SKM-1 (cell line): ENCODE data around the gene RBFOX1.

Experiments used
- DNase-seq: peaks from one replicate; lab custom pipeline; 2025; ENCODE audit not compliant: unreplicated experiment; lab: John Stamatoyannopoulos, UW

Gene RBFOX1

DNA sequence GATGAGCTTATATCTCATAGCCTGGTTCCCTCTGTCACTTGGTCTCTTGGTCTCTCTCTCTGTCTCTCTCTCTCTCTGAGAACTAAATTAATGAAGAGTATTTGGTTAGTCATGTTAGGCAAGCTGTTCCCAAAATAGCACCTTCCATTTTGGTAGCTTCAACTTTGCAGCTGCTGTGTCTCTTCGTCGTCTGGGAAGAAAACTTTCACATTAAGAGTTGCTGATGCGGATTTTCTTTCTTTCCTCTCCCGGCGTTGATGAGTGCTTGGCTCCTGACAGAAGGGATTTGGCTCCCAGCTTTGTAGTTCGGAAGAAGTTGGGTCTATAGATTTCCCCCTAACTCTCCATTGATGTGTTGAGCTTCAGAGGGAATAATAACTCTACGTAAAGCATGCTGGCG, at the start of gene RBFOX1:
Gene RBFOX1 (plus strand): TSS at position 235 of the 400 bp plus-strand sequence.
- no peak for DNase-seq

DNA sequence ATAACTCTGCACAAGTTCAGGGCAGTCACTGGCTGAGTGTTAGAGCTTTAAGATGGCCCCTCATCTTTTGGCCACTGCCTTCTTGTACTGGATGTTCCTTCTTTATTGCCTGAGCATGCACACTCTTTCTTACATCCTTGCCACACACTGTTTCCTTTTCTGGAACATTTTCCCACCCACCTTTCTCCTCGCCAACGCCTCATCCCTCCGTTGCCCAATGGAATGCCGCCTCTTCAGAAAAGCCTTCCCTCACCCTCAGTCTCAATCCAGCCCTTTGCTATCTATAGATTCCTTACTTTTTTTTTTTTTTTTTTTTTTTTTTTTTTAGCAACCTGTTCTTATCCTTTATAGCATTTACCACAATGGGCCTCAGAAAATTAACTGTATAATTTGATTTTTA, 47.9 kb upstream of the RBFOX1 start:
- DNase-seq: no peak

DNA sequence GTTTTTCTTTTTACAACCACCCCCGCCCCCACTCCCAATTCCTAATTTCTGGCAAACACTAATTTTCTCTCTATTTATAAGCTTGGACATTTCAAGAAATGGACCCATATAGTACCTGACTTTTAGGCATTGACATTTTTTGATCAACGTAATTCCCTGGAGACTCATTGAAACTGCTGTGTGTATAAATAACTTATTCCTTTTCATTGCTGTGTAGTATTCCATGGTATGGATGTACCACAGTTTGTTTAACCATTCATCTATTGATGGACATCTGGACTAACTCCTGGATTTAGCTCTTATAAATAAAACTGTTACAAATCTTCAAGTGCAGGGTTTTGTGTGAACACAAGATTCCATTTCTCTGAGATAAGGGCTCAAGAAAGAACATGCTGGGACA, 47.1 kb upstream of the RBFOX1 start:
- DNase-seq: no peak

DNA sequence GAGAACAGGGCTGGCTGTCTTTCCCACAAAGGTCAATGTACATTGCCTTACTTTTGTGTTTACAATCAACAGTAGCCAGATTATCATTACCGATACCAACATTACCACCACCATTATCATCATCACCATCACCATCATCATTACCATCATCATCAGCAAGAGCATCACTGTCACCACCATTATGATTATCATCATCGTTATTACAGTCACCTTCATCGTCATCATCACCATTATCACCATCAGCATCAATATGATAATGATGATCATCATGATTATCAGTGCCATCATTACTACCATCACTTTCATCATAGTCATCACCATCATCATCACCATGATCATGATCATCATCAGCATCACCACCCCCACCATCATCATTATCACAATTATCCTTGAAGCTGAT, 43.3 kb upstream of the RBFOX1 start:
- no peak for DNase-seq

DNA sequence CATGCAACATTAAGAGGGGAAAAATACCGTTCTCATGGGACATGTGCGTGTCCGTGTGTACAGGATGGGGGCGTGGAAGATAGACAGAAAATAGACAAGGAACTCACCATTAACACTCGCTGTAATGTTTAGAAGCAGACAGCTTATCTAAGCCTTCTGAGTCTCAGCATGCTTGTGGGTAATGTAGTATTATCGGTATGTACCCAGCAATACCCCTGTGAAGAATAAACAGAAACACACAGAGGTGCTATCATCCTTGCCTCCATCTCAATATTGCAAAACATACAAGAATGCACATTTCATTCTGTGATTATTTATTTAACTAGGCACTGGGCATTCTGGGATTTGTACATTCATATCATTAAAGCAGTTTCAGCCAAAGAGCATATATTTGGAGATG, 42.0 kb upstream of the RBFOX1 start:
- no peak for DNase-seq

DNA sequence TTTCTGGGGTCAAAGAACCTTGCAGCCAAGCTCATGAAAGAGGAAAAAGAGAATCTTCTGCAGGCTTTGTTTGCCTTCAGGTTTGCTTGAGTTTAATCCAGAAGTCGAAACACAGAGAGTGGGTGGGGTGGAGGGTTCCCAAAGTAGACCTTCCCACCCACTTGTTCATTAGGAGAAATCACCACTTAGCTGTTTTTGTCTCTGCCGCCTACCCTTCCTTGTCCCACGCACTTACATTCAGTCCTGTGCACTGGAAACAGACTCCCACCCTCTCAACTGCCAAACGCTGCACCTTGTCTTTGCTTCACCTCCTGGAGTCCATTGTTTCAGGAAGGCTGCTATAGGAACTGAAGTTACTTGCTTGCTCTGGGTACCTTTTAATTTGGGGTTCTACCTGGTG, 38.6 kb upstream of the RBFOX1 start:
- no peak for DNase-seq

DNA sequence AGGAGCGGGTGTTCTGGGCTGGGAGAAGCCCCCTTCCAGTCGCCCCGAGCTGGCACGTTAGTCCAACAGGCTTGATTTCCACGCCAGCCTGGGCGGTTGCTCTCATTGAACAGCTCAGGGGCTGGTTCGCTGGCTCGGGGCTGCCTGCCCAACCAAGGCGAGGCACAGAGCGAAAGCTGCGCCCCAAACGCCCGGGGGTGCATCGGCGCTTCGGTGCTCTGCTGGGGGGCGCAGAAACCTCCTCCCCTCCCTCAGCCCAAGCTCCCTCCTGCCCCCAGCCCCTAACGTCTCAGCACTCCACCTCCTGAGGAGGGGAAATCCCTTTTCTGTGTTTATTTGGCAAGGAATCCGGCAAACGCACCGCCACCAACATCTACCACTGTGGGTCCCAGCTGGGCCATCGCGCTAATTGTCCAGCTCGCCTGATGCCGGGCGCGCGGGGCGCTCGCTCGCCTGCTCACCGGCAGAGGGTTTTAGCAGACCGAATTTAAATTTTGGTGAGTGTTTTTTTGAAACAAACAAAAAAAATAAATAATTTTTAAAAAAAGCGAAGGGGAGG, 29.5 kb upstream of the RBFOX1 start:
- DNase-seq: no peak

DNA sequence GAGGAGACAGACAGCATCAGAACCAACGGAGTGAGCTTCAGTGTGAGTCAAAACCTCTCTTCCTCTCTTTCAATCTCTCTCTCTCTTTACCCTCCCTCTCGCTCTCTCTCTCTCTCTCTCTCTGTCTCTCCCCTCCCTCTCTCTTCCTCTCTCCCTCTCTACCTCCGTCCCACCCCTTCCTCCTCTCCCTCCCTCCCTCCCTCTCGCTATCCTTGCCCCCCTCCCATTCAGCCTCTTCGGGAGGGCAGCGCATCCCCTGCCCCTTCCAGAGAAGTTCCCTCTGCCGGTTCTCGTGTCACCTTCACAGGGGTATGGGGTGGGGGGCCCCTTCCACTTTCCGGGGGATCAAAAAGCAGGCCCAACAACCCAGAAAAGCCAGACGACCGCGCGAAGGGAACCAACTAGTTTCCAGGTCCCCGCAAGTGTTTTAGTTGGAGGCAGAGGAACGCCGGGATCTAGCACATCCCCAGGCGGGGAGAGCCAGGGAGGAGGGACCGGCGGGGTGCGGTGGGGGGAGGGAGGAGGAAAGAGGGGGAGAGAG, 28.9 kb upstream of the RBFOX1 start:
- DNase-seq: no peak

DNA sequence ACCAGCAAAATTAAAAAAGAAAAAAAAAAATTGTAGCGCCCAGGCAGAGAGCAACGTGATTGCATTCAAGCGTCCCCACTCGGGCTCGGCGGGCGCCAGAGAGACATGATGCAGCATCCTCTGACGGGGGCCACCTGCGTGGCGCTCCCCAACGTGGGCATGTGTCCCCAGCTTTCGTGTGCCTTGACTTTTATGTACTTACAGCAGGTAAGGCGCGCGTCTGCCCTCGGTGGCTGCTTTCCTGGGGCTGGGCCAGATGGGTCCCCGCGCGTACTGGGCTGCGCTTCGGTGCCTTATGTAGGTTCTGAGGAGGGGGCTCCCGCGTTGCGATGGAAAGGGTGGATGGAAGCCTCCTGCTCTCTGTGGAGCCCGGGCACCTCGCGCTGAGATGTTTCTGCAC, 28.4 kb upstream of the RBFOX1 start:
- DNase-seq: no peak

DNA sequence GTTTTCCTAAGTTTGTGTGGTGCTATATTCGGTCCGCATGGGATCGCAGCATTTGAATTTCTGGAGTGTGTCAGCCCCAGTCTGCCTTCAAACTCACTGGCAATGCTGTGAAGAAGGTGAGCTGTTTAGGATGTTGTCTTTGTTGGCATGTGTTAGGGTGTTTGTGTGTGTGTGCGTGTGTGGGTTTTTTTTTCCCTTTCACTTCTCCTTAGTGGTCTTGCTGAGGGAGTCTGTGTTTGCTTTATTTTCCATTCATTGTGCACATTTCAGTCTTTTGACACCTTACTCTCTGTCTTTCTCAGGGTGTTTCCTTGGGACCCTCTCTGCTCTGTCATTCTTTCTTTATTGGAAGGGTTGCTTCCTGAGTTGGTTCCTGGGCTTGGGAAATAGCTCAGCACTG, 27.7 kb upstream of the RBFOX1 start:
- no peak for DNase-seq

DNA sequence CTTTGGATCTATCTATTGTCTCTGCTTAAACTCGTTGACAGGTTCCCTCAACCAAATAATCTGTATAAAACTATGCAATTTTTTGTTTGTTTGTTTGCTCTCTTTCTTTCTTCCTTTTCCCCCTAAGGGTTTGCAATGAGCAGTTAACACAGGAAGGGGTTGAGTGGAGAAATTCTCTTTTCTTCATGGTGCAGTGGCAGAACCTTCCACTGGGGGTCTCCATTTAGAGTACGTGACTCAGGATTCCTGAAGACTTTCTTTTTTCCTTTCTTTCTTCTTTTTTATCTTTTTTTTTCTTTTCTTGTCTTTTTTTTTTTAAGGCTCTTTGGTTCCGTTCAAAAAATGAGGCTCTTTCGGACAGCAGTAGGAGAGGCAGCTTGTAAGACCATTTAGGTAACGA, 19.5 kb upstream of the RBFOX1 start:
- DNase-seq: no peak

DNA sequence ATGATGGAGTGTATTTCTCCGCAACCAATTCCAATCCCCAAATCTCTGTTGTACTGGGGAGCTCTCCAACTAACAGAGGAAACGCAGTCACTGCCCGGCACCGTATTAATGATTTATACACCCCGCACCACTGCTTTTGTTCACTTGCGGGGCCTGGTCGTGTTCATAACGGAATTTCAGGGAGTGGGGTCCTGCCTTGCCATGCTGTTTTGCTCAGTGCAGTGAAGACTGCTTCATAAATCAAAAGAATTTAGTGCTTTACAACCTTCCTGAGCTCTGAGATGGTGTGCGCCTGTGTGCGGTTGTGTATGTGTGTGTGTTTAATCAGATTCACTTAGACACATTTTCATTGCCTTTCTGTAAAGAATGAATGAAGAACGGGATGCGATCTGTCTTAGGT, 18.5 kb upstream of the RBFOX1 start:
- no peak for DNase-seq

DNA sequence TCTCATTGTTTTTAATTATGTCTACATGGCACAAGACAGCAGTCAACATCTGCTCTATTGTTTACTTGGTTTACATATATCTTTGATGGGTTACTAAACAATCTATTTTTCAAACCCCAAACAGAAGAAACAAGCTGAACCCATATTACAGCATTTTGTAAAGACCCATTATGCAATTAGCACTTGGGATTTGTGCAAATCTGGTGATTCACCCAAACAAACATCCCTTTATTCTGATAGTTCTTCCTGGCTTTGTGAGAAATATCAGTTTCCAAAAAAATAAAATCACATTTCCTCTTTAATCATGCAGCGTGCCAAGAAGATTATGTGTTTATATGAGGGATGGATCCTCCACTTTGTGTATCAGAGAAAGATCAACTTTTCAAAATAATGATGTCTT, 16.8 kb upstream of the RBFOX1 start:
- no peak for DNase-seq

DNA sequence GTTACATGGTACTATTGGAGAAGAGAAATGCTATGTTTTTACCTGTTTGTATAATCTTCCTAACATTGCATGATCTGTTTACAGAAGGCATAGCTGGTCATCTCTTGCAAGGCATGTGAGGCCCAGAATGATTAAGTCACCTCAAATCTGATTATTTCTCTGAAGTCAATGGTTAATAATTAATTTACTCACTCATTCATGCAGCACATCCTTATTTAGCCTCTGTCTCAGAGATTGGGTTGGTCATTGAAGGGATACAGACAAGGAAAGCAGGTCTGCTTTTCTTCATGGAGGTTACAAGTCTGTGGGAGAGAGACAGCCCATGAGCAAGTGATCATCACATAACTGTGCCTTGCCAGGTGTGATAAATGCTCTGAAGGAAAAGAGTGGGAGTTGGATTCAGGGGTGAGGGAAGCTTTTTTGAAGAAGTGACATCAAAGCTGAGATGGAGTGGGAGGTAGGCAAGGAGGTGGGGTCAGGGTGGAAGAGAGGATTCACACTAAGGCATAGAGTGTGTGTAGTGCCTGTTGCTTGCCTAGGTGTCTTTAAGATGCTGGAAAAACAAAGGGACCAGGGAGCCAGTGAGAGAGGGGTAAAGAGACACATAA, 16.3 kb upstream of the RBFOX1 start:
- DNase-seq: no peak

DNA sequence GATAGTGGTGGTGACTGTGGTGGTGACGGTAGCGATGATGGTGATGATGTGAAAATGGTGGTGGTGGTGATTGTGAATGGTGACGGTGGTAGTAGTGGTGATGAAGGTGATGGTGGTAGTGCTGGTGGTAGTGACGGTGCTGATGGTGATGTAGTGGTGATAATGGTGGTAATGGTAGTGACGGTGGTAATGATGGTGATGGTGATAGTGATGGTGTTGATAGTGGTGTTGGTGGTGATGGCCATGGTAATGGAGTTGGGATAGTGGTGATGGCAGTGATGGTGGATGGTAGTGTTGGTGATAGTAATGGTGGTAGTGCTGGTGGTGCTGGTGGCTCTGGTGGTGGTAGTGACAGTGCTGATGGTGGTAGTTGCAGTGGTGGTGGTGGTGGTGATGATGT, 14.7 kb upstream of the RBFOX1 start:
- DNase-seq: no peak

DNA sequence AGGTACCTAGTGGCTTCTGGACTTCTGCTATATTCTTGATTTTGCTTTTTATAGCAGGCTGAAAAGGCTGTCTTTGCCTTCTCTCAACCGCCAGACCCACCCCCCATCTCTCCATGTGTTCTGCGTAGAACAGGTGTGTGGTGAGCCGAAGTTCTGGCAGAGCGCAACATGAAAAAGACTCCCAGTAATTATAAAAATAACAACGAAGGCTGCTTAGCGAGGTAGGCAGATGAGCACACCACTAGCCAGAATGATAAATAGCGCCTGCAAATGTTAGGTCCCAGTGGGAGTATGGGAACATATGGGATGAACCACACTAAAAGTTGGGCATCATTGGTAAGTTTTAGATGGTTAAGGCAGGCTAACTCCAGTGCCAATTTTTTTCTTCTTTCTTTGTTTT, 14.0 kb upstream of the RBFOX1 start:
- no peak for DNase-seq

DNA sequence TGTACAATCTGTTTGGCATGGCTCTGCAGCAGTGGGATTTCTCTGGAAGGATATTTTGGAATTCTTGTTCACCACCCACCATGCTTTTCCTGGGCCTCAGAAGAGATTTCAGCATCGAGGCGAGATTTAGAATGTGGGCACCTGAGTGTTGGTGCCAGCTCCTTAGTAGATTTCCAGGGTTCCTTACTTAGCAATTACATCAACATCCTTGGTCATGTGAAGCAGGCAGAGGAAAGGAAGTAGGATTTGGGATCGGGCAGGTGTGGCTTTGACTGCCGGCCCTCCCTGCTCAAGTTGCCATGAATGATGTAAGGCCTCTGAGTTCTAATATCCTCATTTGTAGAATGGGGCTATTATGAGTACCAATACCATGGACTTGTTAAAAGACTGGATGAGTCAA, 13.1 kb upstream of the RBFOX1 start:
- DNase-seq: no peak

DNA sequence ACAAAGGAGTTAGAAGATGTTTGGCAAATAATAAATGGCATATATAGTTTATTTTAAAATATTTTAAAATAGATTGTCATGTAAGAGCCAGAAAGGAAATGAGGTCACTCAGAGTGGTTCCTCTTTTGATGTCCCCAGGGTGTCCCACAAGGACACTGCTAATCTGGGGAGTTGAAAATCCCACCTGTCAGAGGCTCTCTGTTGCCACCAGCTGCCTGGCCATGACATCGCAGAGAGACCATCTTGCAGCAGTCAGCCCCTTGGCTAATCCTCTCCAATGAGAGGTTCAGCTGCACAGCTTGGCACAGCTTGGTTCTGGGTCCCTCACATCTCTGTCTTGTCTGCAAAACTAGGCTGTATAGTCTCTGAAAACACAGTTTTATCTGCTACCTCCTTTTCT, 11.0 kb upstream of the RBFOX1 start:
- no peak for DNase-seq

DNA sequence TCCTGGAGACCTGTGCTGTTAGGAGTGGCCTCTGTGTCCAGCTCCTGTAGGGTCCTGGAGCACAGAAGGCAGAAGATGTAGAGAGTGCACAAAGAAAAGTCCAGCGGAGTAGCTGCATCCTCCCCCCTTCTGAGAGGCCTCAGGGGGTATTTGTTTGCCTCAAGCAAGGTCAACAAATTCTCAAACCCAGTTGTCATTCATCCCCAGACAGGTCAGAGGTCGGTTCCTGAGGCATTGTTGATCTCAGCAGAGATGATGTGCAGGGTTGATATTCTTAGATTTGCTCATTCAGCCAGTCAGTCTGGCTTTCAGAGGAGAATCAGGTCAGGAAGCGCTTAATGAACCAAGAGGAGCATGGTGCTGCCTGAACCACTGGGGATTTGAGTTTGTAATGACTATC, 8.3 kb upstream of the RBFOX1 start:
- no peak for DNase-seq

DNA sequence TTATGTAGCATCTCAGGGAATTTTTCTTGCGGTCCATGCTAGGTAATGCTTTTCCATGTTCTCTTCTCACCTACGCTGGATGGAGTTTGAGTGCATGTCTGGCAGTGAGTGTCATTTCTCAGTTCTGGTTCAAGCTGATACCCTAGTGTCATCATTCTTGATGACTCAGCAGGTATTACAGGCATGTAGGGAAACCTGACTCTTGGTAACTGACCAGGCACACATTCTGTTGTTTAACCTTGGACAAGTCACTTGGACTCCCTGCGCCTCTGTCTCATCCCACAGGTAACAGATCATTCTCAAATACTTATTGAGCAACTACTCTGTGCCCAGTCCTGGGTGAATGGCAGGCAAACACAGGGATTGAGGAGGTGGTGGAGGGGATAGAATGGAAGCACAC, 6.8 kb upstream of the RBFOX1 start:
- no peak for DNase-seq

DNA sequence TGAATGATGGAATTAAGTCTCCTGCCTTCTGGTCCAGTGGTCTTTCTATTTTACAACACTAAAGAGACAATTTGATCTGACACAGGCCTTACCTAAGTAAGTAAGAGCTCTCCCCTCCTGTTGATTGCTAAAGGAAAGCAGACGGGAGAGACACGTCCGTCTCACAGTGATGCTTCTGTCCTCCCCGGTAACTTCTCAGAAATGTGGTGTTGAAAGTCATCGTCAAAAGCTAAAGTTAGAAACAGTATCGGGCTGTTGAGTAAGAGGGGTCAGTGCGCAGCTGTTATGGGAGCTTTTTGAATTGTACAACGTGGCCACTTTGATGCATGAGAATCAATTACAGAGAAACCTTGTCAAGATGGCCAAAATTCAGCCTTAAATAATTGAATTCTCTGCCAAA, 1.9 kb upstream of the RBFOX1 start:
- no peak for DNase-seq

DNA sequence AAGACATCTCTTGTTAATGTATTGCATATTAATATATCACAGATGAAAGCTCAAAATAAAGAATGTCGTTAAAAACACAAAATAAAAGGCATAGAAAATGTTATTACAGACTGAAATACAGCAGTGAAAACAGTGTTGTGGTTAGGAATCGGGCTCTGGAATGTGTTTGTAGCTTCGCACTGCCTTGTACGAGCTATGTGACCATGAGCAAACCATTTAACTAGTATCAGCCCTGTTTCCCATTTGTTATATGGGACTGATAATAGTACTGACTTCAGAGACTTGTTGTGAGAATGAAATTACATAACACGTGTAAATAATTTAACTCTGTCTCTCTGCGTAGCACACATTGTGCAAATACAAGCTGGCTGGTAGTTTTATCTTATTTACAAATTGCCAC, 648 bp upstream of the RBFOX1 start:
- DNase-seq: no peak

DNA sequence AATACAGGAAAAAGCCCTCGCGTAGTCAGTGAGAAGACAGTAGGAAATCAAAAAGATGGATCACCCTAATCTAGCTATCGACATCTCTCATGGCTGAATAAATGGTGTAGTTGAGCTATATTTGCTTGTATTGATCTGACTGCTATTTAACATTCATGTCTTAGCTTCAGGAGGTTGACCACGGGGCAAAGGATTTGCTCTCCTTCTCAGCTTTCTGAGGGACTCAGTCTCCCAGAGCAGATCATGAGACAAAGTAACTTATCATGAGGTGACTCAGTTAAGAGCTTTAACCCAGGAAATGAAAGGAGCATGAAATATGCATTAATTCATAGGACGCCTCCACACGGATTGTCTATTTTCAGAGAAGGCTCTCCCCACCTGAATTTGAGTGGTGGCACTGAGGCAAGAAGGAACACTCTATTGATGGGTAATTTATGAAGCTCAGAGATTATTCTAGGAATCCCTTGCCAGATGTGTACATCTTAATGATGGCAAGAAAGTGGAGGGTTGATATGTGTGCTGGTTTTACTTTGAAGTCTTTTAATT, 608 bp downstream of the RBFOX1 start:
- no peak for DNase-seq
